GM23248 (cell line): ENCODE data around the gene INTS2. TPM values are rescaled to one million over a fixed set of nuclear protein-coding genes. Genes with fewer than 3 reads are reported as not detected.
"Not testable (repeated sequence)": the region's sequence is repeated elsewhere in the genome, so short reads cannot be mapped to it uniquely, and the experiment has no call there.

Experiments used
- DNase-seq: peaks from one replicate; pipeline ENCODE4 v3.0.0-alpha.2; 2015
- H2AFZ ChIP-seq: fragments of 200-600 bp; sonication (generic); 2 replicates; pipeline ENCODE4 v1.6.1; 2016; ENCODE audit warnings: antibody characterized with exemption
- H3F3A ChIP-seq: fragments of 200-600 bp; sonication (generic); 2 replicates; pipeline ENCODE4 v1.6.1; 2016; ENCODE audit warnings: mild to moderate bottlenecking, antibody characterized with exemption, mixed run types; ENCODE audit not compliant: insufficient read depth
- H3K27ac ChIP-seq: fragments of 200-600 bp; sonication (generic); 2 replicates; pipeline ENCODE4 v1.5.1; 2016; ENCODE audit warnings: mild to moderate bottlenecking
- H3K27me3 ChIP-seq: fragments of 200-600 bp; sonication (generic); replicated peaks from 2 replicates; pipeline ENCODE4 v1.6.1; 2016; ENCODE audit warnings: mild to moderate bottlenecking; ENCODE audit not compliant: insufficient read depth
- H3K36me3 ChIP-seq: fragments of 200-600 bp; sonication (generic); 2 replicates; pipeline ENCODE4 v1.6.1; 2016; ENCODE audit warnings: low read depth, mild to moderate bottlenecking
- H3K4me1 ChIP-seq: fragments of 200-600 bp; sonication (generic); 2 replicates; pipeline ENCODE4 v1.6.1; 2016; ENCODE audit warnings: mild to moderate bottlenecking; ENCODE audit not compliant: insufficient read depth
- H3K4me2 ChIP-seq: fragments of 200-600 bp; sonication (generic); one replicate; pipeline ENCODE4 v1.6.1; 2016; ENCODE audit warnings: mild to moderate bottlenecking; ENCODE audit not compliant: unreplicated experiment
- H3K4me3 ChIP-seq: fragments of 200-600 bp; sonication (generic); 2 replicates; pipeline ENCODE4 v1.5.1; 2016; ENCODE audit warnings: mild to moderate bottlenecking
- H3K79me2 ChIP-seq: fragments of 200-600 bp; sonication (generic); 2 replicates; pipeline ENCODE4 v1.6.1; 2016; ENCODE audit warnings: mild to moderate bottlenecking; ENCODE audit not compliant: insufficient read depth
- H3K9ac ChIP-seq: fragments of 200-600 bp; sonication (generic); 2 replicates; pipeline ENCODE4 v1.6.1; 2016; ENCODE audit warnings: mild to moderate bottlenecking
- H3K9me2 ChIP-seq: fragments of 200-600 bp; sonication (generic); 2 replicates; pipeline ENCODE4 v1.6.1; 2016; ENCODE audit warnings: mixed run types, mild to moderate bottlenecking, moderate library complexity; ENCODE audit not compliant: insufficient read depth
- H3K9me3 ChIP-seq: fragments of 200-600 bp; sonication (generic); one replicate; pipeline ENCODE4 v1.6.1; 2017; ENCODE audit warnings: low read depth
- H4K20me1 ChIP-seq: fragments of 200-600 bp; sonication (generic); 2 replicates; pipeline ENCODE4 v1.6.0; 2016; ENCODE audit not compliant: insufficient read depth
- EZH2 ChIP-seq: fragments of 200-600 bp; sonication (generic); IDR thresholded peaks from 2 replicates; pipeline ENCODE4 v1.6.1; 2018; ENCODE audit warnings: antibody characterized with exemption, mild to moderate bottlenecking; ENCODE audit not compliant: insufficient read depth, poor library complexity, severe bottlenecking
- EZH2phosphoT487 ChIP-seq: fragments of 200-600 bp; sonication (generic); IDR thresholded peaks from 2 replicates; pipeline ENCODE4 v1.6.1; 2018; ENCODE audit warnings: antibody characterized with exemption, moderate library complexity, mild to moderate bottlenecking, low read depth; ENCODE audit not compliant: insufficient read depth
- WGBS, 2 experiments: methylation state at CpG; one replicate each; pipeline ENCODE4 v1.1.6; 2015 to 2017; ENCODE audit warnings: low lambda C conversion rate in 2 of 2, low coverage in 1 of 2; ENCODE audit errors: missing lambda C conversion rate in 2 of 2; 5-methylcytosine and 5-hydroxymethylcytosine counted together
- in situ Hi-C: fragments of 300-500 bp; cut with MboI; formaldehyde crosslinking; loops from 2 replicates; pipeline ENCODE4 v1.15.0; 2020
- polyA plus RNA-seq: library from polyadenylated mRNA; unstranded; fragments of >200 nt; fragmentation: Nextera tagmentation; extraction: Ambion mirVana; gene quantifications from 2 replicates; pipeline ENCODE4 v1.2.1, GENCODE V29; 2016
- total RNA-seq: library from RNA; depleted of rRNA; stranded (reverse); fragments of >200 nt; shearing (Covaris generic); gene quantifications from 2 replicates; pipeline ENCODE4 v1.2.3, GENCODE V29; 2014

INTS2 gene
- total and polyA plus RNA-seq, 2 experiments from 2014 or later: 3.2 to 7.8 TPM

DNA sequence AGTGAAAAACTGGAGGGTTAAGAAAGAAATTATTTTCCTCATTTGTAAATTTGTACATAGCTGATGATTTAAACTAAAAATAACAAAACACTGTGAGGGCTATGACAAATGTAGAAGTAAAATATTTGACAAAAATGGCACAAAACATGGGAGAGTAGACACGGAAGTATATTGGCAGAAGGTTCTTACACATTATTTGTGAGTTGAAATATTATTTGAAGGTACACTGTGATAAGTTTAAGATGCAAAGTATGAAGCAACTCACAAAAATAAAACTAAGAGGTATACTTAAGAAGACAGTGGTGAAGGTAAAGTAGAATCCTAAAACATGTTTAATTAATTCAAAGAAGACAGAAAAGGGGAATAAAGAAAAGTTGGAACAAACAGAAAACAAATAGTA is 99.1 kb downstream of the INTS2 start:
- Histone ChIP-seq H3K9me2 (no peaks in the 10 kb centered on the region), H4K20me1 (no peaks in the 10 kb centered on the region), H3K27ac (no peak overlapping the region), H3K9ac (no peak overlapping the region), H2AFZ (no peak overlapping the region; the same call in 1 of the 2 replicates), H3K79me2 (no peaks in the 10 kb centered on the region), H3F3A (no peaks in the 10 kb centered on the region), H3K4me3 (no peak overlapping the region), H3K27me3 (no peaks in the 10 kb centered on the region), H3K4me1 (peaks cover 6% of the 10 kb centered on the region; the same call in 1 of the 2 replicates), H3K4me2 (no peak overlapping the region), H3K36me3 (no peaks in the 10 kb centered on the region; the same call in 1 of the 2 replicates), H3K9me3 (no peaks in the 10 kb centered on the region)
- TF ChIP-seq EZH2: no peak
- TF ChIP-seq EZH2phosphoT487: no peak
- 93 to 97% methylated on average over 1 of the region's 1 CpG for WGBS, 2 experiments
- in situ Hi-C loops: loop anchor here (25.0 kb wide), 1 partner anchor 391 kb away; no protein-coding TSS in a partner anchor
- no peak for DNase-seq

DNA sequence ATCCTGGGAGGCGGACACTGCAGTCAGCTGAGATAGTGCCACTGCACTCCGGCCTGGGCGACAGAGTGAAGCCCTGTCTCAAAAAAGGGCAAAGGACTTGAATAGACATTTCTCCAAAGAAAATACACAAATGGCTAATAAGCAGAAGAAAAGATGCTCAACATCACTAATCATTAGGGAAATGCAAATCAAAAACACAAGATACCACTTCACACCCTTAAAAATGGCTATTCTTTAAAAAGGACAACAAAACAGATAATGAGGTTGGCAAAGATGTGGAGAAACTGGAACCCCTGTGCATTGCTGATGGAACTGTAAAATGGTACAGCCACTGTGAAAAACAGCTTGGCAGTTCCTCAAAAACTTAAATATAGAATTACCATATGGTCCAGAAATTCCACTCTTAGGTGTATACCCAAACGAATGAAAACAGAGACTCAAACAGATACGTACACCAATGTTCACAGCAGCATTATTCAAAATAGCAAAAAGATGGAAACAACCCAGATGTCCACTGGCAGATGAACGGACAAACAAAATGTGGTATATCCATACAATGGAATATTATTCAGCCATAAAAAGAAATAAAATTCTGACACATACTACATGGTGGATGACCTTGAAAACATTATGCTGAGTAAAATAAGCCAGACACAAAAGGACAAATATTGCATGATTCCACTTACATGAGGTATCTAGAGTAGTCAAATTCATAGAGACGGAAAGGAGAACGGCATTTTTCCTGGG is 100.0 kb downstream of the INTS2 start:
- Histone ChIP-seq H2AFZ (no peak overlapping the region), H3K4me1 (no peaks in the 10 kb centered on the region), H3K9me3 (no peaks in the 10 kb centered on the region), H3K27me3 (no peaks in the 10 kb centered on the region), H3F3A (no peaks in the 10 kb centered on the region), H3K36me3 (no peaks in the 10 kb centered on the region; the same call in 1 of the 2 replicates), H3K79me2 (no peaks in the 10 kb centered on the region), H3K9me2 (no peaks in the 10 kb centered on the region), H3K27ac (no peak overlapping the region), H4K20me1 (no peaks in the 10 kb centered on the region), H3K9ac (no peak overlapping the region), H3K4me2 (no peak overlapping the region), H3K4me3 (no peak overlapping the region)
- DNase-seq: no peak
- TF ChIP-seq EZH2: no peak
- no peak for TF ChIP-seq EZH2phosphoT487
- in situ Hi-C loops: loop anchor here (25.0 kb wide), 1 partner anchor 391 kb away; no protein-coding TSS in a partner anchor
- 96 to 97% methylated on average over 8 of the region's 8 CpGs for WGBS, 2 experiments

DNA sequence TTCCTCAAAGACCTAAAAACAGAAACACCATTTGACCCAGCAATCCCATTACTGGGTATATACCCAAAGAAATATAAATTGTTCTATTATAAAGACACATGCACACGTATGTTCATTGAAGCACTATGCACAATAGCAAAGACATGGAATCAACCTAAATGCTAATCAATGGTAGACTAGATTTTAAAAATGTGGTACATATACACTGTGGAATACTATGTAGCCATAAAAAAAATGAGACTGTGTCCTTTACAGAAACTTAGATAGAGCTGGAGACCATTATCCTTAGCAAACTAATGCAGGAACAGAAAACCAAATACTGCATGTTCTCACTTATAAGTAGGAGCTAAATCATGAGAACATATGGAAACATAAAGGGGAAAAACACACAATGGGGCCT is 100.9 kb downstream of the INTS2 start:
- not testable (repeated sequence) for H3K27me3 ChIP-seq, H3K9me2 ChIP-seq, H3K4me2 ChIP-seq, H3K36me3 ChIP-seq, H3K9me3 ChIP-seq, H3K79me2 ChIP-seq, H3K9ac ChIP-seq, H3K4me3 ChIP-seq, DNase-seq, H4K20me1 ChIP-seq, H2AFZ ChIP-seq, H3F3A ChIP-seq, H3K27ac ChIP-seq, H3K4me1 ChIP-seq
- WGBS, 2 experiments: 95 to 100% methylated on average over 1 of the region's 1 CpG
- in situ Hi-C loops: loop anchor here (25.0 kb wide), 1 partner anchor 390 kb away; no protein-coding TSS in a partner anchor

DNA sequence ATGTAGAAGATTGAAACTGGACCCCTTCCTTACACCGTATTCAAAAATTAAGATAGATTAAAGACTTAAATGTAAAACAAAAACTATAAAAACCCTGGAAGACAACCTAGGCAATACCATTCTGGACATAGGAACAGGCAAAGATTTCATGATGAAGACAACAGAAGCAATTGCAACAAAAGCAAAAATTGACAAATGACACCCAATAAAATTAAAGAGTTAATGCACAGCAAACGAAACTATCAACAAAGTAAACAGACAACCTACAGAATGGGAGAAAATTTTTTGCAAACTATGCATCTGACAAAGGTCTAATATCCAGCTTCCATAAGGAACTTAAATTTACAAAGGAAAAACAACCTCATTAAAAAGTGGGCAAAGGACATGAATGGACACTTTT is 101.6 kb downstream of the INTS2 start:
- H4K20me1 ChIP-seq, H3K9me2 ChIP-seq, H3F3A ChIP-seq, H3K9ac ChIP-seq, H3K4me1 ChIP-seq, H3K4me3 ChIP-seq, H3K4me2 ChIP-seq, H3K27ac ChIP-seq, H2AFZ ChIP-seq, H3K9me3 ChIP-seq, DNase-seq, H3K27me3 ChIP-seq, H3K36me3 ChIP-seq, H3K79me2 ChIP-seq: not testable (repeated sequence)
- in situ Hi-C loops: loop anchor here (25.0 kb wide), 1 partner anchor 389 kb away; no protein-coding TSS in a partner anchor
- WGBS, 2 experiments: 68 to 72% methylated on average over 2 of the region's 2 CpGs
